OCI-M2 (cell line): Measurements from ENCODE around the gene SGPL1.
"Not testable (repeated sequence)": the region's sequence is repeated elsewhere in the genome, so short reads cannot be mapped to it uniquely, and the experiment has no call there.

Source experiments
- DNase-seq: peaks from one replicate; lab custom pipeline; 2025; ENCODE audit not compliant: unreplicated experiment; lab: John Stamatoyannopoulos, UW

Gene SGPL1

DNA sequence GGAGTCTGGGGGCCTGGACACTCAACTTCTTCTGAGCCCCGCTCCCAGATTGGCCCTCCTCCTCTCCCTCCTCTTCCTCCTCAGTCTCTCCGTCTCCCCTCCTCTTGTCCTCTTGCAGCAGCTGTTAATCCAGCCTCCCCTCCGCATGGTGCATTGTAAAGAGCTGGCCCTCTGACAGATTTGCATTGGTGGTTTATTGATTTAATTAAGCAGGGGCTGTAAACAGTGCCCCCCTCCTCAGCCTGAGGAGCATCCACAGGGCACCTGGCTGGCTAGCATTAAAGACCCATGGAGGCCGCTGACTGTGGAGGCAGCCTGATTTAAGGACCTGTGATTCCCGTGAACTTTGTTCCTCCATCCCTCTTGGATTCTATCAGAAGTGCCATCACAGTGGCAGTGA is 101.5 kb downstream of the SGPL1 start:
- DNase-seq: no peak

DNA sequence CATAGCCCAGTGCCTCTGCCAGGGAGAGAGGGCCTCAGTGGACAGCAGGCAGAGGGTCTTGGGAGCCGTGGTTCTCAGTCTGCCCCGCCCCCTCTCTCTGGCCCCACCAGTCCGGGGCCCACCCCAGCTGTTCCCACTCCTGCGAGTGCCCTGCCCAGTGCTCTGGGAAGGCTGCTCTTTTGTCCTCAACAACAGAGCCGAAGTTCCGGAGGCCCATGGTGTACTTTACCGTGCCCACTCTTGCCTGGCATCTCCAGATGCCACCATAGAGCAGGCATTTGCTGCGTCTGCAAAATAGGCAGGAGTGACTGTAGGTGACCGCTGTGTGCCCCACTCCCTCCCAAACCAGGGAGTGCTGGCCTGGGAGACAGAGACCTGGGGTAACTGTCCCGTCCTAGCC is 101.9 kb downstream of the SGPL1 start:
- no peak for DNase-seq

DNA sequence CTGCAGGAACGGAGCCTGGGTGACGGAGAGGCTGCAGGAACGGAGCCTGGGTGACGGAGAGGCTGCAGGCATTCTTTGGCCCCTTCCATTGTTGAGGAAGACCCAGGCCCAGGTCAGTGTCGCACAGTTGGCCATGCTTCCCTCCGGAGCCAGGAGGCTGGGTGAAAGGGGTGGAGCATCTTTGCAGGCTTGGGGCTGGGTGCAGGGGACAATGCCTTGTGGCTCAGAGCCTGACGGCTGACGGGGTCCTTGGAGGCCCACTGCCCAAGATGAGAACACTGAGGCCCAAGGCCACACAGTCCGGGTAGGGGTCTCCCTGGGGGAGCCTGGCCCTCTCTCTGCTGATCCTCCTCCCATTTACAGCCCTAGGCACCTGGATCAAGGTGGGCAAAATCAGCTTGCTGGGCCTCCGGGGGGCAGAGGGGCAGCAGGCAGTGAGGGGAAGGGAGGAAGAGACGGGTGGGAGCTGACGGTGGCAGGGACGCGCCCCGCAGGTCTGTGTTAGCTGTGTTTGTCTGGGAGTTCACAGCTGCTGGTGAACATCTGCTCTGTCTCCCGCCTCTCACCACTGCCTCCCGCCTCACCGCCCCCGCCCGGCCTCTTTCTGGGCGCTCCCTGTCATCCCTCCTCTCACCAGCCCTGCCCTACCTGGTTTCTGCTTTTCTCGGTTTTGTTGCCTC is 103.2 kb downstream of the SGPL1 start:
- no peak for DNase-seq

DNA sequence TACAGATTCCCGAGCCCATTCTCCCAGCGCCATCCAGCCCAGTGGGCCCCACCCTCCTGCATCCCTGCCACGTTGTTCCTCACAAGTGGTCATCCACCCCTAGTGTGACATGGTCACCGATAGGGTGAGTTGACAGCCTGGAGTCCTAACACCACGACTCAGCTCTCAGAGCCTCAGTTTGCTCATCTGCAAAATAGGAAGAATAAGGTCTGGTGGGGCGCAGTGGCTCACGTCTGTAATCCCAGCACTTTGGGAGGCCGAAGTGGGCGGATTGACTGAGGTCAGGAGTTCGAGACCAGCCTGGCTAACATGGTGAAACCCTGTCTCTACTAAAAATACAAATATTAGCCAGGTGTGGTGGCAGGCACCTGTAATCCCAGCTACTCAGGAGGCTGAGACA is 104.2 kb downstream of the SGPL1 start:
- not testable (repeated sequence) for DNase-seq

DNA sequence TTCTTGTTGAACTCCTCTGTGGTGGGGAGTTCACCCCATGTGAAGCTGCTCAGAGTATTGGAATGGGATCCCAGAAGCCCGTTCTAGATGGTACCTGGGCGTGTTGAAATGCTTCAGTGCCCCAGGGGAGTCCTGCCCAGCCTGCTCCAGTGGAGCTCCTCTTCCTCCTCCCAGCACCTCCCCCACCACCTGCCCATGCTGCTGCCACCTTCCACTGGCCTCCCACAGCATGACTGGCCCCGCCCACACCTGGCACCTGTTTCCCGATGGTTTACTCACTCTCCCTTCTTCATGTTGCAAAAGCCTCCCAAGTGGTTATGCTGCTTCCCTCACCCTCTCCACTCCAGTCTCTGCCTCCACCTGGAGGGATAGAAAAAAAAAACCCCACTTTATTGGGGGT is 104.8 kb downstream of the SGPL1 start:
- DNase-seq: no peak

DNA sequence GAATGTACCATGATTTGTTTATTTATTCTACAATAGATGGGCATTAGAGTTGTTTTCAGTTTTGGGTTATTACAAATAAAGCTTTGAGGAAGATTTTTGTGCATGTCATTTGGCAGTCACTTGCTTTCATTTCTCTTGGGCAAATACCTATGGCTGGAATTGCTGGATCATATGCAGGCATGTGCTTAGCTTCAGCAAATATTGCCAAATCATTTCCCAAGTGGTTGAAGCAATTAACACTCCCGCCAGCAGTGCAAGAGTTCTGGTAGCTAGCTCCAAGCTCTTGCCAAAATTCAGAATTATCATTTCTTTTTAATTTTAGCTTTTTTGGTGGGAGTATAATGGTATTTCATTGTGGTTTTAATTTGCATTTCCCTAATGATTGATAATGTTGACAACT is 105.5 kb downstream of the SGPL1 start:
- DNase-seq: no peak

DNA sequence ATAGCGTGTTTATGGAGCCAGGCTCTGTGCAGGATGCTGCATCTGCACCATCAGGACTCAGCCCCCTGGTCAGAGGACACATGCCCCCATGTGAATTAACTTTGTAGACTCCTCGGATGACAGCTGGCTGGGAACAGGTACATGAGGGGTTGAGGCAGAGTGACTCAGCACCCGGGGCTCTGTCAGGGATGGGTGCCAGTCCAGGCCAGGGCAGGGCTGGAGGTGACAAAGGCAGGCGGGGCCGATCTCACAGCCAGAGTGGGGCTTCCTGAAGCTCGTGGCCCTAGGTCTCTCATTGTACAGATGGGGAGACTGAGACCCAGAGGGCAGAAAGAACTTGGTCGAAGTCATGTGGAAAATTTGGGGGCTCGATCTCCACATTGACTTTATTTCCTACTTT is 107.9 kb downstream of the SGPL1 start:
- DNase-seq: no peak

DNA sequence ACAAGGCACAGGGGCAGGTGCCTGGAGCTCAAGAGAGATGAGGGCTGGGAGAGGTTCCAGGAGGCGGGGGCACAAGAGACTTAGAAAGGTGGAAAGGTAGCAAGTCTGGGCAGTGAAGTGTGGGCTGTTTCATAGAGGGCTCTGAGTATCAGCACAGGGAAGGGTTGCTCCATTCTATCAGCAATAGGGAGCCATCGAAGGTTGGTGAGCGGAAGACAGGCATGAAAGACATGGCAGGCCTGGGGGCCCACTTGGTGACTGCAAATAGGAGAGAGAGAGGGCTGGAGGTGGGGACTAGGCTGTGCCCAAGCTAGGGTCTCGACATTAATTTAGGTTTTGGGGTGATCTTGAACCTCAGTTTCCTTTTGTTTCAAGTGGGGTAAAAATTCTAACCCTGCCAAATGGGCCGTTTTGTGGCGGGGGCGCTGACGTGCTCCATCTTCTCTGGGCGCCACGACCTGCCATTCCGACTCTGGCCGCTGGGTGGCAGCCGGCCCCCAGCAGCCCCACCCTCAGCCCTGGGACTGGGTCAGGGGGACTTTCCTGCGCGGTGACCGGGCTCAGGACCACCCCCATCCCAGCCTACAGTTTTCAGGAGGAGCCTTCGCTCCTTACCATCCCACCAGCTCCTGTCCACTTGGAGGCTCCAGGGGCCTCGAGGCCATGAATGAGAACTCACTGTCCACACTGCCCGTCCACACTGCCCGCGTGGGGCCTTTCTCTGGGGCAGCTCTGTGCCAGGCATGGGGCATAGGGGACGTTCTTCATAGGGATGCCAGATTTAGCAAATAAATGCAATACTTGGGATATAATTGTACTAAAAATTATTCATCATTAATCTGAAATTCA is 109.9 kb downstream of the SGPL1 start:
- DNase-seq: no peak

DNA sequence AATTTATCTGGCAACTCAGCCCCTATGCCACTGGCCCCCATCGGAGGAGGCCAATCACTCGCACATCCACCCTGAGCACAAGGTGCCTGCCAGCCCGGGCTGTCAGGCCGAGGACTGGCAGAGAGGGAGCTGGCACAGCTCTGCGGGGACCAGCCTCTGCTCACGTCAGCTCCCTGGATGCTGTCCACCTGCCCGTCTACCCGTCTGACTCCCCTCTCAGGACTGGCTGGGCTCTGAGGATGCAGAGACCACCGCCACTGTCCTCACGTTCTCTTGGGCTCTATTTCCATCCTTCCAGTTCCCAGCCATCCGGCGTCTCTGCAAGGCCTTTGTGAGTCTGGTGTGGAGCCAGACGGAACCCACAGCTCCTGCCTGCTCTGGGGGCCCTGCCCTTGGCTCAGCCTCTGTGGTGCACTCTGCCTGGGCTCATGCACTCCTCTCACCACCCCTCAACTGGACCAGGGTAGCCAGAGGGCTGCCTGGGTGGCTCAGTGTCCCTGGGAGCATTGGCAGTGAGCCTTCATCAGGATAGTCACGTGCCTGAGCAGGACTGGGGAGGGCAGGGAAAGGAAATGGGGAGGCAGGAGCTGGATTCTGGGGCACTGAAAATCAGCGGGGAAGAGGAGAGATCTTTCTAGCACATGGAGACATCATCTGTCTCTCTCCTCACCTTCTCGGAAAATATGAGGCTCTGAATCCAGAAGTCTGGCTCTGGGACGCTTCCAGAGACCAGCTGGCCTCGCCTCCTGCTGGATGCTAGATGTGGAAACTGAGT is 110.7 kb downstream of the SGPL1 start:
- DNase-seq: no peak

DNA sequence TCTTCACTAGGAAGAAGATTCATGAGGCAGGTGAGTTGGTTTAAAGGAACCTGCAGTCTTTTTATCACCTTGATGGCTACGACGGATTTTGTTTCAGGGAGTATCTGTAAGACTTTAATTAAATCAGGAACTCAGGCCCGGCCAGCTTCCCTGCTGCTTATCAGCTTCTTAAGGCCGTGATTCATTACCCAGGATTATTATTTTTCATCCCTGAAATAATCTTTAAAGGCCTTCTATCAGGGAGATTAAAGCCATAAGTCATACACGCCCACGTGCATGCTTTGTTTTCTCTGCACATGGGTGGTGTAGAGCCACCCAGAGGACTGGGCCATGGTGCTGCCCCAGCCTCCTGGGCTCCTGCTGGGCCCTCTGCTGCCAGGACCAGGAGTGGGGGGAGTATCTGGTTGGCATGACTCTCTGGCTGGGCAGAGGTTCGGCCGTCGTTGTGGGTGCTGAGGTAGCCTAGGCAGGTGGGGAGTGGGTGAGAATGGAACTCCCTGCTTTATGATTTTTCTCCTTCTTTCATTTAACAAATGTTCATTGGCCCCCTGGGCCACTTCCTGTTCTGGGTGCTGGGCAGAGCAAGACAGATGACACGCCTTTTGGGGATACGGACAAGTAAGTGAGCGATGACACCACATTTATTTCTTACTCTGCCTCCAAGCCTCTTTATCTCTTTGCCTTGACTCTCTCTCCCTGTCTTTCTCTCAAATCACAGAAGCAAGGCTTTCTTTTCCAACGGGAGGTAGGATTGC is 111.6 kb downstream of the SGPL1 start:
- no peak for DNase-seq

DNA sequence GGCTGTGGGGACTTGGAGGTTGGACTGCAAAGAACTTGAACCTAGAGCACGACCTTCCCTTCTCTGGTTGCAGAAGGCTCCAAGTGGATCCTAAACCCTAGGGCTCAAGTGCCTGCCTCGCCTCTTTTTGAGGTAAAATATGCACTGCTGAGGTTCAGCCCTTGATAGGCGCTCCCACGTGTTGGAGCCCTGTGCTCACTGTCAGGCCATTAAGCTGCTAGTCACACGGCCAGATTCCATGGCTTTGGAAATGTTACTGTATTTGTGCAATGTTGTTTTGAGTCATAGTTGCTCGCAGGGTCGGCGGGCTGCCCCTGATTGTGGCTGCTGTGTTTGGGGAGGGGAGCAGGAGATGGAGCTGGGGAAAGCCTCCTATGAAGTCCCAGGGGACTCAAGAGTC is 112.4 kb downstream of the SGPL1 start:
- DNase-seq: no peak

DNA sequence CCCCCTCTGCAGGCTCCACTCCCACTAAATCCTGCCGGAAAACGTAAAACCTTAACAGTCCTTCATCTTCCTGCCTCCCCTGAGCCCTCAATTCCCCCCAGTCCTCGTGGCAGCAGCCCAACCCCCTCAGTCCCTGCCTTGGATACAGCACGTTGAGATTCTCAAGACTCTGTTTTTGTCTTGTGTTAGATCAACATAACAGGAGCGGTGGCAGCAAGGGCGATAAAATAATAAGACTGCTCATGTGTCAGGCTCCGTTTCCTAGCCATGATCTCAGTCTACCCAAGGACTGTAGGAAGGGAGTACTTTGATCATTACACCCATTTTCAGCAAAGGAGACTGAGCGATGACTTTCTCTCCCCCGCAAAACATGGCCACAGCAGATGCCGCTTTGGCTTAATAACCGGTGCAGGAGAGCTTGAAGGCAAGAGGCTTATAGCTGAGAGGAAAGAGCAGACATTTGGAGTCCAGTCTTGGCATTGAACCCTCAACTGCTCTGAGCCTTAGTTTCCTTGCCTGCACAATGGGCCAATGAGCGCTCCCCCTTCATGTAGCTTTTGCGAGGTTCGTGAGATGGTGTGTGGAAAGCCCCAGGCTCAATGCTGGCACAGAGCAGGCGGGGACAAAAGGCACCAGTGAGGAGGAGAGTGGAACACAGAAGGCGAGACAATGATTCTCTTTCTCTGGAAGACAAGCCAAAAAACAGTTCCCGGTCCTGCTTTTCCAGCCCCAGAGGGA is 114.7 kb downstream of the SGPL1 start:
- no peak for DNase-seq
